CD14-positive monocyte (primary cell): ENCODE data around the gene ZFYVE28. TPM values are rescaled to one million over a fixed set of nuclear protein-coding genes. Genes with fewer than 3 reads are reported as not detected.
A peak's percentile ranks its signal among the peaks of the same experiment; 100 is the strongest.
"Not testable (repeated sequence)": the region's sequence is repeated elsewhere in the genome, so short reads cannot be mapped to it uniquely, and the experiment has no call there.

ENCODE experiments used
- DNase-seq, 3 donors: peaks; one replicate each; pipeline ENCODE4 v3.0.0-alpha.2; 2011 to 2022
- H2AFZ ChIP-seq: 2 replicates; pipeline ENCODE4 v1.6.0; 2012; ENCODE audit warnings: mild to moderate bottlenecking, low read depth, low read length, inconsistent platforms; ENCODE audit not compliant: insufficient read depth, poor library complexity, severe bottlenecking
- H3K27ac ChIP-seq, 2 donors: 1 replicate in 1 of 2; 2 replicates in 1 of 2; pipeline ENCODE4 v1.5.1; 2012 to 2013; ENCODE audit warnings: low read length in 2 of 2, control low read depth in 1 of 2, inconsistent platforms in 1 of 2, low read depth in 1 of 2, mild to moderate bottlenecking in 1 of 2
- H3K27me3 ChIP-seq, 2 donors: one replicate each; pipeline versions ENCODE4 v1.6.0 to v1.6.1; 2011 to 2013; ENCODE audit warnings: low read length in 2 of 2; ENCODE audit not compliant: control insufficient read depth in 2 of 2, insufficient read depth in 2 of 2
- H3K36me3 ChIP-seq, 2 donors: replicated peaks in 1 of 2; 1 replicate in 1 of 2; 2 replicates in 1 of 2; pipeline versions ENCODE4 v1.5.1 to v1.6.1; 2012 to 2013; ENCODE audit warnings: low read length in 2 of 2, control low read depth in 1 of 2, inconsistent platforms in 1 of 2, mild to moderate bottlenecking in 1 of 2; ENCODE audit not compliant: insufficient read depth in 2 of 2, control insufficient read depth in 1 of 2
- H3K4me1 ChIP-seq, 2 donors: 1 replicate in 1 of 2; 2 replicates in 1 of 2; pipeline versions ENCODE4 v1.5.1 to v1.6.1; 2012 to 2013; ENCODE audit warnings: low read length in 2 of 2, control low read depth in 1 of 2, inconsistent platforms in 1 of 2, mild to moderate bottlenecking in 1 of 2, moderate library complexity in 1 of 2; ENCODE audit not compliant: insufficient read depth in 2 of 2, control insufficient read depth in 1 of 2
- H3K4me2 ChIP-seq: replicated peaks from 2 replicates; pipeline ENCODE3; 2012; ENCODE audit warnings: low read length, moderate library complexity, mild to moderate bottlenecking; ENCODE audit not compliant: poor library complexity, severe bottlenecking; ENCODE audit errors: extremely low read depth
- H3K4me3 ChIP-seq, 3 experiments: fragments of 200-600 bp in 1 of 3; sonication (generic) in 1 of 3; replicated peaks in 1 of 3; 1 replicate in 2 of 3; 2 replicates in 1 of 3; pipeline ENCODE4 v1.5.1; 2011 to 2013; ENCODE audit warnings: low read length in 3 of 3, mild to moderate bottlenecking in 3 of 3, control low read depth in 2 of 3, low read depth in 2 of 3, inconsistent platforms in 1 of 3, moderate library complexity in 1 of 3
- H3K79me2 ChIP-seq: 2 replicates; pipeline ENCODE4 v1.6.0; 2012; ENCODE audit warnings: mild to moderate bottlenecking, control low read depth, inconsistent platforms, low read length, moderate library complexity; ENCODE audit not compliant: insufficient read depth
- H3K9ac ChIP-seq: 2 replicates; pipeline ENCODE4 v1.6.0; 2017; ENCODE audit warnings: low read length, mild to moderate bottlenecking; ENCODE audit not compliant: insufficient read depth, poor library complexity, severe bottlenecking
- H3K9me3 ChIP-seq, 2 donors: replicated peaks in 1 of 2; 1 replicate in 1 of 2; 2 replicates in 1 of 2; pipeline versions ENCODE4 v1.5.1 to v1.6.1; 2012 to 2013; ENCODE audit warnings: low read length in 2 of 2, control low read depth in 1 of 2; ENCODE audit not compliant: control insufficient read depth in 1 of 2, insufficient read depth in 1 of 2
- H4K20me1 ChIP-seq: 2 replicates; pipeline ENCODE4 v1.6.0; 2012; ENCODE audit warnings: mild to moderate bottlenecking, low read length, control low read depth, moderate library complexity; ENCODE audit not compliant: insufficient read depth
- H3K27ac Mint-ChIP-seq, 7 donors: one replicate each; pipeline ENCODE4 v1.8.0; 2020; ENCODE audit warnings: mild to moderate bottlenecking in 7 of 7, mixed read lengths in 7 of 7, moderate library complexity in 6 of 7, inconsistent platforms in 2 of 7
- H3K27me3 Mint-ChIP-seq, 3 donors: one replicate each; pipeline ENCODE4 v1.8.0; 2021 to 2022; ENCODE audit warnings: low read depth in 3 of 3, mild to moderate bottlenecking in 3 of 3, mixed read lengths in 3 of 3, moderate library complexity in 3 of 3, inconsistent platforms in 1 of 3
- H3K36me3 Mint-ChIP-seq, 2 donors: one replicate each; pipeline ENCODE4 v1.8.0; 2020; ENCODE audit warnings: mixed read lengths in 2 of 2, inconsistent platforms in 1 of 2, mild to moderate bottlenecking in 1 of 2
- H3K4me1 Mint-ChIP-seq: one replicate; pipeline ENCODE4 v1.8.0; 2020; ENCODE audit warnings: mild to moderate bottlenecking, mixed read lengths
- H3K4me3 Mint-ChIP-seq, 2 donors: one replicate each; pipeline ENCODE4 v1.8.0; 2020; ENCODE audit warnings: mild to moderate bottlenecking in 2 of 2, mixed read lengths in 2 of 2, moderate library complexity in 1 of 2
- H3K9me3 Mint-ChIP-seq, 7 donors: one replicate each; pipeline ENCODE4 v1.8.0; 2020 to 2022; ENCODE audit warnings: mixed read lengths in 7 of 7, mild to moderate bottlenecking in 6 of 7, moderate library complexity in 6 of 7, inconsistent platforms in 2 of 7
- WGBS: methylation state at CpG from one replicate; pipeline ENCODE4 v1.1.5; 2013; ENCODE audit warnings: missing lambda C conversion rate; ENCODE audit not compliant: insufficient coverage; 5-methylcytosine and 5-hydroxymethylcytosine counted together
- intact Hi-C, 2 donors: fragments of 100-400 bp; cut with micrococcal nuclease; formaldehyde crosslinking; loops; one replicate each; pipeline versions ENCODE4 v1.15.0 to v1.15.1; 2023
- polyA plus RNA-seq, 3 donors: library from polyadenylated mRNA; depleted of rRNA in 1 of 3; unstranded in 2 of 3; stranded (reverse) in 1 of 3; fragments of 300-500 nt in 2 of 3; fragments of >200 nt in 1 of 3; fragmentation: Illumina TruSeq in 2 of 3; gene quantifications; 1 replicate in 2 of 3; 2 replicates in 1 of 3; pipeline ENCODE4 v1.2.3, GENCODE V29; 2012 to 2021
- TF ChIP-seq, protein P1 (sequence below): fragments of 200-600 bp; IDR thresholded peaks from one replicate; pipeline ENCODE4 v1.8.0; 2022; ENCODE audit warnings: antibody characterized with exemption, mild to moderate bottlenecking

Gene ZFYVE28
- polyA plus RNA-seq, 3 donors, result 1.0 to 4.4 (median 1.1) TPM

DNA sequence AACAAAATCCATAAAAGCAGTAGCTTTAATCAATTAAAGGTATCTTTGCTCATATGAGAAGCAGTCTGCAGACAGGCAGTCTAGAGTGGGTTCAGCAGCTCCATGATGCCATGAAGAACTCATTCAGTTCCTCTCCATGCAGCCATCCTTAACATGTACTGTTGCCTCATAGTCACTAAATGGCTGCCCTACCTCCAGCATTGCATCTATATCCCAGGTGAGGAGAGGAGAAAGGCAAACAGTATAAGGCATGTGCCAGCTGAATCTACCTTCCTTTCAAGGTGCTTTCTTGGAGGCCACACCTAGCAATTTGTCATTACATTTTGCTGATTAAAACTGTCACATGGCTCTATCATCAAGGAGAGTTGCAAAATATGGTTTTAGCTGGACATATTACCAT, 13.6 kb upstream of the ZFYVE28 start:
- Histone ChIP-seq H2AFZ (no peak overlapping the region), H3K9me3 (peaks cover 0 to 19% of the 10 kb centered on the region in 2 donors), H3K4me3 (no peak overlapping the region), H3K4me1 (no peaks in the 10 kb centered on the region), H3K27me3 (no peaks in the 10 kb centered on the region), H4K20me1 (no peaks in the 10 kb centered on the region), H3K27ac (no peak overlapping the region), H3K36me3 (no peaks in the 10 kb centered on the region), H3K4me2 (no peak overlapping the region), H3K79me2 (no peaks in the 10 kb centered on the region), H3K9ac (no peak overlapping the region)
- Mint-ChIP-seq H3K27ac (no peak overlapping the region), H3K4me3 (no peak overlapping the region), H3K9me3 (peaks cover 4 to 25% (median 5%) of the 10 kb centered on the region in 7 donors), H3K27me3 (peaks cover 2 to 12% (median 4%) of the 10 kb centered on the region in 3 donors), H3K36me3 (no peaks in the 10 kb centered on the region), H3K4me1 (no peaks in the 10 kb centered on the region)
- no peak for DNase-seq
- TF ChIP-seq, protein P1, sequence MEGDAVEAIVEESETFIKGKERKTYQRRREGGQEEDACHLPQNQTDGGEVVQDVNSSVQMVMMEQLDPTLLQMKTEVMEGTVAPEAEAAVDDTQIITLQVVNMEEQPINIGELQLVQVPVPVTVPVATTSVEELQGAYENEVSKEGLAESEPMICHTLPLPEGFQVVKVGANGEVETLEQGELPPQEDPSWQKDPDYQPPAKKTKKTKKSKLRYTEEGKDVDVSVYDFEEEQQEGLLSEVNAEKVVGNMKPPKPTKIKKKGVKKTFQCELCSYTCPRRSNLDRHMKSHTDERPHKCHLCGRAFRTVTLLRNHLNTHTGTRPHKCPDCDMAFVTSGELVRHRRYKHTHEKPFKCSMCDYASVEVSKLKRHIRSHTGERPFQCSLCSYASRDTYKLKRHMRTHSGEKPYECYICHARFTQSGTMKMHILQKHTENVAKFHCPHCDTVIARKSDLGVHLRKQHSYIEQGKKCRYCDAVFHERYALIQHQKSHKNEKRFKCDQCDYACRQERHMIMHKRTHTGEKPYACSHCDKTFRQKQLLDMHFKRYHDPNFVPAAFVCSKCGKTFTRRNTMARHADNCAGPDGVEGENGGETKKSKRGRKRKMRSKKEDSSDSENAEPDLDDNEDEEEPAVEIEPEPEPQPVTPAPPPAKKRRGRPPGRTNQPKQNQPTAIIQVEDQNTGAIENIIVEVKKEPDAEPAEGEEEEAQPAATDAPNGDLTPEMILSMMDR, result no peak
- intact Hi-C loops, result no loop called here

DNA sequence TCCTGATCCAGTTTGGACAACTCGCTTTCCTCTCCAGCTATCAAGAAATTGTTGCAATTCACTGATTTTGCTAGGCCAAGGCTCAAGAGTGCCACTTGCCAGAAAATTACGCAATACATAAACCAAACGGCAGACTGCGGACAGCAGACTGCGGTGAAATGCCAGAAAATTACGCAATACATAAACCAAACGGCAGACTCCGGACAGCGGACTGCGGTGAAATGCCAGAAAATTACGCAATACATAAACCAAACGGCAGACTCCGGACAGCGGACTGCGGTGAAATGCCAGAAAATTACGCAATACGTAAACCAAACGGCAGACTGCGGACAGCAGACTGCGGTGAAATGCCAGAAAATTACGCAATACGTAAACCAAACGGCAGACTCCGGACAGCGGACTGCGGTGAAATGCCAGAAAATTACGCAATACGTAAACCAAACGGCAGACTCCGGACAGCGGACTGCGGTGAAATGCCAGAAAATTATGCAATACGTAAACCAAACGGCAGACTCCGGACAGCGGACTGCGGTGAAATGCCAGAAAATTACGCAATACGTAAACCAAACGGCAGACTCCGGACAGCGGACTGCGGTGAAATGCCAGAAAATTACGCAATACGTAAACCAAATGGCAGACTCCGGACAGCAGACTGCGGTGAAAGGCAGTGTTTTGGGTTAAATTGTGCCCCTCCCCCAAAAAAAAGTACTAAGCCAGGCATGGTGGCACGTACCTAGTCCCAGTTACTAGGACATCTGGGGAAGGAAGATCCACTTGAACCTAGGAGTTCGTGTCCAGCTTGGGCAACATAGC, 11.7 kb upstream of the ZFYVE28 start:
- peak in 1 of 3 donors; percentile 19 for DNase-seq
- WGBS, result 76% methylated on average over 6 of the region's 49 CpGs

More for the DNA sequence above, 11.7 kb upstream of the ZFYVE28 start:
- peaks cover 4 to 25% (median 5%) of the 10 kb centered on the region in 7 donors for H3K9me3 Mint-ChIP-seq
- H3K79me2 ChIP-seq, H3K4me1 ChIP-seq, H3K36me3 ChIP-seq, H3K4me1 Mint-ChIP-seq, H3K4me3 ChIP-seq, H4K20me1 ChIP-seq, H3K9ac ChIP-seq, H3K4me2 ChIP-seq, intact Hi-C loops, H3K27me3 ChIP-seq, H3K27me3 Mint-ChIP-seq, H3K36me3 Mint-ChIP-seq, H2AFZ ChIP-seq, H3K4me3 Mint-ChIP-seq: not testable (repeated sequence)
- H3K27ac Mint-ChIP-seq, result peak overlapping the region in 3 of 7 donors; percentile 3 to 77 (median 64)
- Histone ChIP-seq H3K9me3 (peaks cover 0 to 19% of the 10 kb centered on the region in 2 donors), H3K27ac (peak overlapping the region in 1 of 2 donors; percentile 7)
